Peyer's patch (tissue), 4 donors: ENCODE measurements around the gene RAD51B. TPM values are rescaled to one million over a fixed set of nuclear protein-coding genes. Genes with fewer than 3 reads are reported as not detected.

Experiments used
- DNase-seq, 3 donors: peaks; one replicate each; pipeline ENCODE4 v3.0.0-alpha.2; 2017 to 2019
- H3K27ac ChIP-seq, 4 donors: fragments of 200-600 bp; sonication (generic); one replicate each; pipeline ENCODE4 v1.5.1; 2016 to 2019
- H3K27me3 ChIP-seq, 2 donors: fragments of 200-600 bp; sonication (generic); one replicate each; pipeline ENCODE4 v1.5.1; 2019
- H3K36me3 ChIP-seq, 3 donors: fragments of 200-600 bp; sonication (generic); one replicate each; pipeline ENCODE4 v1.5.1; 2016 to 2019
- H3K4me1 ChIP-seq, 4 donors: fragments of 200-600 bp; sonication (generic); one replicate each; pipeline ENCODE4 v1.5.1; 2016 to 2019
- H3K4me3 ChIP-seq, 4 donors: fragments of 200-600 bp; sonication (generic); 1 replicate in 3 of 4; 2 replicates in 1 of 4; pipeline ENCODE4 v1.5.1; 2016 to 2019; ENCODE audit warnings: mild to moderate bottlenecking in 1 of 4
- H3K9me3 ChIP-seq, 4 donors: fragments of 200-600 bp; sonication (generic); one replicate each; pipeline ENCODE4 v1.5.1; 2016 to 2019; ENCODE audit warnings: mild to moderate bottlenecking in 1 of 4
- CTCF ChIP-seq, 6 experiments: fragments of 450-650 bp in 4 of 6; fragments of 200-600 bp in 2 of 6; sonication (generic) in 1 of 6; IDR thresholded peaks; one replicate each; pipeline ENCODE4 v1.5.1; 2017 to 2019; ENCODE audit warnings: antibody characterized with exemption in 6 of 6, mild to moderate bottlenecking in 3 of 6, moderate library complexity in 1 of 6
- POLR2A ChIP-seq, 2 donors: fragments of 450-650 bp; IDR thresholded peaks; one replicate each; pipeline ENCODE4 v1.5.1; 2017; ENCODE audit warnings: antibody characterized with exemption in 2 of 2, mild to moderate bottlenecking in 2 of 2, moderate library complexity in 2 of 2
- total RNA-seq, 4 donors: library from RNA; depleted of rRNA; stranded (reverse); fragments of >200 nt; gene quantifications; one replicate each; pipeline ENCODE4 v1.1.0, GENCODE V29; 2016

The RAD51B gene
- total RNA-seq, 4 donors from 2014 or later: 12.6 to 103 (median 33.1) TPM

- Histone ChIP-seq H3K27me3 (no peaks in the 10 kb centered on the region), H3K4me1 (peaks cover 0 to 23% (median 0%) of the 10 kb centered on the region in 4 donors), H3K27ac (no peak overlapping the region), H3K9me3 (no peaks in the 10 kb centered on the region), H3K4me3 (no peak overlapping the region), H3K36me3 (no peaks in the 10 kb centered on the region)
- DNase-seq: no peak
- TF ChIP-seq CTCF (IDR thresholded peaks at IDR 0.05) (no peak), POLR2A (IDR thresholded peaks at IDR 0.05) (no peak)
These were observed 905.3 kb downstream of the RAD51B start for GRCh38 chr14:68724914-68725313.

- Histone ChIP-seq H3K9me3 (no peaks in the 10 kb centered on the region), H3K27ac (no peak overlapping the region), H3K4me1 (peaks cover 0 to 23% (median 0%) of the 10 kb centered on the region in 4 donors), H3K4me3 (no peak overlapping the region), H3K36me3 (no peaks in the 10 kb centered on the region), H3K27me3 (no peaks in the 10 kb centered on the region)
- DNase-seq: no peak
- no peak for TF ChIP-seq POLR2A (IDR thresholded peaks at IDR 0.05)
- TF ChIP-seq CTCF (IDR thresholded peaks at IDR 0.05): no peak
These were observed 906.6 kb downstream of the RAD51B start for GRCh38 chr14:68726093-68726695.

- Histone ChIP-seq H3K9me3 (no peaks in the 10 kb centered on the region), H3K4me1 (peaks cover 0 to 23% (median 0%) of the 10 kb centered on the region in 4 donors), H3K4me3 (no peak overlapping the region), H3K27ac (peak overlapping the region in 1 of 4 donors; percentile 13), H3K36me3 (no peaks in the 10 kb centered on the region), H3K27me3 (no peaks in the 10 kb centered on the region)
- no peak for DNase-seq
- TF ChIP-seq CTCF (IDR thresholded peaks at IDR 0.05) (no peak), POLR2A (IDR thresholded peaks at IDR 0.05) (no peak)
These were observed 907.9 kb downstream of the RAD51B start for GRCh38 chr14:68727315-68728047.

GRCh38 chr14:68728342-68729106, 908.9 kb downstream of the RAD51B start:
- H3K27ac ChIP-seq: peak overlapping the region in 1 of 4 donors; percentile 13

More at GRCh38 chr14:68728342-68729106, 908.9 kb downstream of the RAD51B start:
- Histone ChIP-seq H3K4me3 (no peak overlapping the region), H3K27me3 (no peaks in the 10 kb centered on the region), H3K9me3 (no peaks in the 10 kb centered on the region), H3K36me3 (no peaks in the 10 kb centered on the region), H3K4me1 (peaks cover 0 to 21% (median 0%) of the 10 kb centered on the region in 4 donors)
- TF ChIP-seq POLR2A (IDR thresholded peaks at IDR 0.05) (no peak), CTCF (IDR thresholded peaks at IDR 0.05) (no peak)
- DNase-seq: no peak
